IMR-90 (cell line): ENCODE measurements around the gene JMJD8. TPM values are rescaled to one million over a fixed set of nuclear protein-coding genes. Genes with fewer than 3 reads are reported as not detected.

Experiments used
- ATAC-seq: fragments of 200-7000 bp; cut with Tn5 transposase; 2 replicates; pipeline ENCODE4 v1.9.1; 2020; ENCODE audit warnings: low read depth, mild to moderate bottlenecking, moderate library complexity
- BruUV-seq: library from RNA; stranded (reverse); fragments of 400-500 nt; replicated peaks from 2 replicates; lab custom pipeline; 2021; lab: Mats Ljungman, UMichigan
- CTCF ChIA-PET: fragments of 300-600 bp; formaldehyde crosslinking; extraction: SDS; loops from one replicate; lab custom pipeline; 2021; ENCODE audit warnings: antibody characterized with exemption; lab: Yijun Ruan, JAX
- POLR2A ChIA-PET: fragments of 300-600 bp; sonication (Branson Sonifier 250); formaldehyde crosslinking; loops from one replicate; lab custom pipeline; 2022; ENCODE audit warnings: antibody characterized with exemption; ENCODE audit not compliant: unreplicated experiment; lab: Charles Lee
- DNase-seq: peaks from one replicate; pipeline ENCODE4 v3.0.0; 2013
- H2AFZ ChIP-seq: replicated peaks from 2 replicates; pipeline ENCODE3; 2013; ENCODE audit warnings: low read length, mild to moderate bottlenecking; ENCODE audit not compliant: poor library complexity
- H2AK5ac ChIP-seq: 2 replicates; pipeline ENCODE4 v1.6.1; 2013; ENCODE audit warnings: low read depth, low read length, inconsistent platforms
- H2AK9ac ChIP-seq: replicated peaks from 2 replicates; pipeline ENCODE3; 2013; ENCODE audit warnings: mild to moderate bottlenecking, low read depth, low read length, moderate library complexity; ENCODE audit not compliant: poor library complexity
- H2BK120ac ChIP-seq: 2 replicates; pipeline ENCODE4 v1.6.1; 2013; ENCODE audit warnings: low read depth, low read length, inconsistent platforms
- H2BK15ac ChIP-seq: 3 replicates; pipeline ENCODE4 v1.6.1; 2013; ENCODE audit warnings: low read depth, low read length, inconsistent platforms
- H2BK20ac ChIP-seq: 2 replicates; pipeline ENCODE4 v1.6.1; 2013; ENCODE audit warnings: low read depth, mild to moderate bottlenecking, inconsistent platforms, low read length, moderate library complexity
- H2BK5ac ChIP-seq: 2 replicates; pipeline ENCODE4 v1.6.1; 2013; ENCODE audit warnings: mild to moderate bottlenecking, low read depth, low read length, inconsistent platforms; ENCODE audit not compliant: poor library complexity, severe bottlenecking
- H3K14ac ChIP-seq: replicated peaks from 2 replicates; pipeline ENCODE4 v1.6.1; 2013; ENCODE audit warnings: low read depth, low read length, inconsistent platforms
- H3K18ac ChIP-seq: 2 replicates; pipeline ENCODE4 v1.6.1; 2013; ENCODE audit warnings: low read depth, low read length, control low read depth
- H3K23ac ChIP-seq: 2 replicates; pipeline ENCODE4 v1.6.1; 2013; ENCODE audit warnings: low read depth, low read length, inconsistent platforms
- H3K27ac ChIP-seq: 2 replicates; pipeline ENCODE4 v1.5.1; 2013; ENCODE audit warnings: mild to moderate bottlenecking, control low read depth, low read length; ENCODE audit not compliant: insufficient read depth
- H3K27me3 ChIP-seq: 2 replicates; pipeline ENCODE4 v1.6.1; 2013; ENCODE audit warnings: low read length; ENCODE audit not compliant: control insufficient read depth, insufficient read depth
- H3K36me3 ChIP-seq: 2 replicates; pipeline ENCODE4 v1.6.1; 2013; ENCODE audit warnings: low read length, mixed read lengths; ENCODE audit not compliant: control insufficient read depth, insufficient read depth
- H3K4ac ChIP-seq: 2 replicates; pipeline ENCODE4 v1.6.1; 2013; ENCODE audit warnings: low read depth, low read length, inconsistent platforms
- H3K4me1 ChIP-seq: 2 replicates; pipeline ENCODE4 v1.6.1; 2013; ENCODE audit warnings: low read length, mixed read lengths; ENCODE audit not compliant: control insufficient read depth, insufficient read depth
- H3K4me2 ChIP-seq: 2 replicates; pipeline ENCODE4 v1.6.1; 2013; ENCODE audit warnings: low read depth, mild to moderate bottlenecking, control low read depth, low read length, moderate library complexity
- H3K4me3 ChIP-seq: 2 replicates; pipeline ENCODE4 v1.5.1; 2013; ENCODE audit warnings: low read depth, mild to moderate bottlenecking, control low read depth, low read length, moderate library complexity; ENCODE audit not compliant: insufficient read depth
- H3K56ac ChIP-seq: 2 replicates; pipeline ENCODE4 v1.6.1; 2013; ENCODE audit warnings: low read length, inconsistent platforms; ENCODE audit not compliant: insufficient read depth; ENCODE audit errors: extremely low read depth
- H3K79me1 ChIP-seq, 2 experiments: 2 replicates each; pipeline ENCODE4 v1.6.1; 2013; ENCODE audit warnings: low read length in 2 of 2, inconsistent platforms in 1 of 2, low read depth in 1 of 2
- H3K9ac ChIP-seq: 2 replicates; pipeline ENCODE4 v1.6.1; 2013; ENCODE audit warnings: low read depth, low read length, control low read depth
- H3K9me1 ChIP-seq: 2 replicates; pipeline ENCODE4 v1.6.1; 2013; ENCODE audit warnings: low read length, inconsistent platforms; ENCODE audit not compliant: insufficient read depth
- H3K9me3 ChIP-seq: 2 replicates; pipeline ENCODE4 v1.6.1; 2013; ENCODE audit warnings: low read length; ENCODE audit not compliant: control insufficient read depth, insufficient read depth
- H4K20me1 ChIP-seq: 2 replicates; pipeline ENCODE4 v1.6.1; 2013; ENCODE audit warnings: low read length, inconsistent platforms; ENCODE audit not compliant: insufficient read depth
- H4K5ac ChIP-seq: 2 replicates; pipeline ENCODE4 v1.6.1; 2013; ENCODE audit warnings: mild to moderate bottlenecking, low read depth, low read length, control low read depth
- H4K8ac ChIP-seq, 2 experiments: 2 replicates each; pipeline ENCODE4 v1.6.1; 2013; ENCODE audit warnings: low read depth in 2 of 2, low read length in 2 of 2, control low read depth in 1 of 2, inconsistent platforms in 1 of 2
- H4K91ac ChIP-seq: 2 replicates; pipeline ENCODE4 v1.6.1; 2013; ENCODE audit warnings: low read depth, low read length, inconsistent platforms; ENCODE audit not compliant: insufficient read depth
- MAFK ChIP-seq: IDR thresholded peaks from 2 replicates; pipeline ENCODE4 v1.6.1; 2012; ENCODE audit warnings: low read depth, low read length, improper control_type of control experiment
- RFX5 ChIP-seq: IDR thresholded peaks from 2 replicates; pipeline ENCODE4 v1.8.0; 2012; ENCODE audit warnings: low read depth, mild to moderate bottlenecking, low read length, moderate library complexity
- WGBS, 2 experiments: methylation state at CpG; one replicate each; pipeline versions ENCODE4 v1.1.5 to v1.1.7; 2013; ENCODE audit warnings: missing lambda C conversion rate in 2 of 2; ENCODE audit not compliant: insufficient read length in 1 of 2; ENCODE audit errors: extremely low coverage in 2 of 2; 5-methylcytosine and 5-hydroxymethylcytosine counted together
- dilution Hi-C: fragments of 300-500 bp; cut with HindIII; formaldehyde crosslinking; loops from one replicate; pipeline ENCODE4 v1.14.3; 2018; ENCODE audit warnings: low sequenced_read_pairs; ENCODE audit not compliant: unreplicated experiment
- in situ Hi-C: fragments of 300-500 bp; cut with MboI; formaldehyde crosslinking; loops from 3 replicates; pipeline ENCODE4 v1.14.3; 2019; ENCODE audit warnings: low sequenced_read_pairs, inconsistent platforms, mixed read lengths
- intact Hi-C: fragments of 100-400 bp; cut with micrococcal nuclease; formaldehyde crosslinking; loops from 2 replicates; pipeline ENCODE4 v1.10.0; 2022
- polyA plus RNA-seq, 3 experiments: library from polyadenylated mRNA; depleted of rRNA; stranded (reverse); fragments of >200 nt; gene quantifications; 2 replicates each; pipeline ENCODE4 v1.2.3, GENCODE V29; 2012; ENCODE audit warnings: low replicate concordance in 1 of 3
- total RNA-seq: library from RNA; depleted of rRNA; stranded (reverse); fragments of >200 nt; gene quantifications from 2 replicates; pipeline ENCODE4 v1.2.3, GENCODE V29; 2012

Gene JMJD8
- total and polyA plus RNA-seq, 2 of the 4 experiments (the other 2 are of a cell fraction): 17.7 to 62.5 TPM

- TF ChIP-seq RFX5 (no peak), MAFK (no peak)
- peaks cover 7% of the 10 kb centered on the region for H4K20me1 ChIP-seq
- no peaks in the 10 kb centered on the region for H3K9me1 ChIP-seq
- H3K27me3 ChIP-seq: no peaks in the 10 kb centered on the region
- H4K5ac ChIP-seq: no peak overlapping the region
- no peak overlapping the region for H3K56ac ChIP-seq
- H2BK15ac ChIP-seq: no peak overlapping the region
- peaks cover 13 to 23% of the 10 kb centered on the region in 2 experiments for H3K79me1 ChIP-seq
- H3K18ac ChIP-seq: no peak overlapping the region
- H3K4me2 ChIP-seq: no peak overlapping the region
- peaks cover 21% of the 10 kb centered on the region for H3K4me1 ChIP-seq
- no peak overlapping the region for H4K8ac ChIP-seq
- no TSS peak for BruUV-seq
- ChIA-PET POLR2A (no interaction called here), CTCF (no interaction called here)
- DNase-seq: no peak
- H2AK5ac ChIP-seq: no peak overlapping the region
- dilution Hi-C loops (no loop called here), in situ Hi-C loops (loop anchor here (25.0 kb wide), 1 partner anchor 344 kb away; the partner anchor contains the start of gene SSTR5), intact Hi-C loops (no loop called here)
- no peaks in the 10 kb centered on the region for H3K9me3 ChIP-seq
- H3K4me3 ChIP-seq: no peak overlapping the region
- no peak overlapping the region for H3K9ac ChIP-seq
- no peak overlapping the region for H3K27ac ChIP-seq
- no peak overlapping the region for H2AK9ac ChIP-seq
- WGBS, 2 experiments: 100% methylated on average over 1 of the region's 9 CpGs; no CpG with 5 or more reads in 1 of the 2 experiments
- H3K14ac ChIP-seq: no peak overlapping the region
- H3K23ac ChIP-seq: no peak overlapping the region
- ATAC-seq: no peak
- peaks cover 1% of the 10 kb centered on the region; the same call in 1 of the 2 replicates for H3K36me3 ChIP-seq
- no peak overlapping the region for H2BK5ac ChIP-seq
- H3K4ac ChIP-seq: no peak overlapping the region
- H4K91ac ChIP-seq: no peak overlapping the region
- no peak overlapping the region for H2BK20ac ChIP-seq
- no peak overlapping the region for H2BK120ac ChIP-seq
- H2AFZ ChIP-seq: no peak overlapping the region
These were observed 34.3 kb upstream of the JMJD8 start for GRCh38 chr16:718389-718788.
